GM19025 (cell line): ENCODE data around the gene RGP1.

Source experiments
- ATAC-seq: cut with Tn5 transposase; IDR thresholded peaks from one replicate; pipeline ENCODE4 v1.9.1; 2021; ENCODE audit warnings: mild to moderate bottlenecking, low read depth, moderate library complexity; ENCODE audit not compliant: unreplicated experiment

Gene RGP1

GRCh38 chr9:35748858-35749514, at the start of gene RGP1, which contains the start of gene GBA2:
Gene RGP1 (plus strand): TSS chr9:35749287. CDS start chr9:35749756, 469 bp downstream.
Gene GBA2 (minus strand): TSS chr9:35749228. CDS start chr9:35748704, 524 bp downstream.
- peak; percentile 82 for ATAC-seq

GRCh38 chr9:35700031-35700430, 49.1 kb upstream of the RGP1 start:
- no peak for ATAC-seq

- no peak for ATAC-seq
Measured at GRCh38 chr9:35700942-35701341, 48.1 kb upstream of the RGP1 start.

- no peak for ATAC-seq
Measured at GRCh38 chr9:35702696-35703095, 46.4 kb upstream of the RGP1 start.

GRCh38 chr9:35703906-35704672, 45.0 kb upstream of the RGP1 start:
- no peak for ATAC-seq

- no peak for ATAC-seq
Measured at GRCh38 chr9:35705372-35705771, 43.7 kb upstream of the RGP1 start.

GRCh38 chr9:35705836-35706430, 43.2 kb upstream of the RGP1 start:
- no peak for ATAC-seq

- ATAC-seq, result no peak
Measured at GRCh38 chr9:35706951-35707350, 42.1 kb upstream of the RGP1 start.

GRCh38 chr9:35708146-35708545, 40.9 kb upstream of the RGP1 start:
- no peak for ATAC-seq

GRCh38 chr9:35710818-35711500, 38.1 kb upstream of the RGP1 start:
- ATAC-seq, result no peak

GRCh38 chr9:35711501-35712428, 37.3 kb upstream of the RGP1 start:
- no peak for ATAC-seq

GRCh38 chr9:35712762-35713400, 36.2 kb upstream of the RGP1 start:
- no peak for ATAC-seq

GRCh38 chr9:35713578-35713977, 35.5 kb upstream of the RGP1 start:
- ATAC-seq, result no peak

- ATAC-seq, result no peak
Measured at GRCh38 chr9:35714123-35714522, 35.0 kb upstream of the RGP1 start.

- ATAC-seq, result no peak
Measured at GRCh38 chr9:35714579-35715252, 34.4 kb upstream of the RGP1 start.

GRCh38 chr9:35716230-35716629, 32.9 kb upstream of the RGP1 start:
- ATAC-seq, result no peak

GRCh38 chr9:35717132-35717870, 31.8 kb upstream of the RGP1 start:
- no peak for ATAC-seq
